Lower lobe of right lung (tissue), 2 donors: ENCODE data around the gene ANKHD1. TPM values are rescaled to one million over a fixed set of nuclear protein-coding genes. Genes with fewer than 3 reads are reported as not detected.

ENCODE experiments used
- ATAC-seq, 2 donors: fragments of 200-7000 bp; cut with Tn5 transposase; one replicate each; pipeline ENCODE4 v1.9.1; 2020 to 2022; ENCODE audit warnings: mild to moderate bottlenecking in 2 of 2, moderate library complexity in 2 of 2
- DNase-seq: peaks from one replicate; pipeline ENCODE4 v3.0.0-alpha.2; 2020
- H3K27ac ChIP-seq: fragments of 200-600 bp; one replicate; pipeline ENCODE4 v1.8.0; 2022
- H3K27me3 ChIP-seq: fragments of 200-600 bp; one replicate; pipeline ENCODE4 v1.8.0; 2022; ENCODE audit warnings: low read depth
- H3K36me3 ChIP-seq: fragments of 200-600 bp; one replicate; pipeline ENCODE4 v1.8.0; 2022; ENCODE audit warnings: mild to moderate bottlenecking
- H3K4me1 ChIP-seq: fragments of 200-600 bp; one replicate; pipeline ENCODE4 v1.8.0; 2022
- H3K4me3 ChIP-seq: fragments of 200-600 bp; one replicate; pipeline ENCODE4 v1.8.0; 2022; ENCODE audit warnings: mild to moderate bottlenecking
- H3K9me3 ChIP-seq: fragments of 200-600 bp; one replicate; pipeline ENCODE4 v1.8.0; 2022
- CTCF ChIP-seq: fragments of 200-600 bp; IDR thresholded peaks from one replicate; pipeline ENCODE4 v1.8.0; 2022; ENCODE audit warnings: antibody characterized with exemption, mild to moderate bottlenecking
- intact Hi-C: fragments of 100-400 bp; cut with DNase I; formaldehyde crosslinking; loops from one replicate; pipeline ENCODE4 v1.11.0; 2022
- total RNA-seq: library from RNA; stranded (reverse); fragmentation: NEBNext Ultra II Directional; extraction: Animal tissue kit (Norgen Biotek cat#: 25700); gene quantifications from one replicate; pipeline ENCODE4 v1.2.1, GENCODE V29; 2021
- donor health status: DM: no; HTN: yes; CAD: no; lungs with severe emphysema.

The ANKHD1 gene
- total RNA-seq, 1 donor from 2014 or later, result 133 TPM

GRCh38 chr5:140569197-140569596, 167.6 kb downstream of the ANKHD1 start:
- Histone ChIP-seq H3K27me3 (no peaks in the 10 kb centered on the region), H3K4me3 (no peak overlapping the region), H3K4me1 (peaks cover 62% of the 10 kb centered on the region), H3K9me3 (no peaks in the 10 kb centered on the region), H3K36me3 (peaks cover 35% of the 10 kb centered on the region), H3K27ac (peak overlapping the region; percentile 72)
- ATAC-seq, result no peak
- no peak for DNase-seq
- intact Hi-C loops, result loop anchor here (10.0 kb wide), 1 partner anchor 66 kb away; the partner anchor contains the start of genes CD14 and TMCO6
- no peak for TF ChIP-seq CTCF

- TF ChIP-seq CTCF, result no peak
- no peak for DNase-seq
- Histone ChIP-seq H3K9me3 (no peaks in the 10 kb centered on the region), H3K27ac (peak overlapping the region; percentile 72), H3K4me3 (no peak overlapping the region), H3K27me3 (no peaks in the 10 kb centered on the region), H3K4me1 (peaks cover 70% of the 10 kb centered on the region), H3K36me3 (peaks cover 35% of the 10 kb centered on the region)
- intact Hi-C loops, result no loop called here
- no peak for ATAC-seq
These were observed 168.4 kb downstream of the ANKHD1 start for GRCh38 chr5:140570058-140570457.

GRCh38 chr5:140570488-140570887, 168.9 kb downstream of the ANKHD1 start:
- Histone ChIP-seq H3K36me3 (peaks cover 35% of the 10 kb centered on the region), H3K27ac (peak overlapping the region; percentile 72), H3K9me3 (no peaks in the 10 kb centered on the region), H3K4me1 (peaks cover 70% of the 10 kb centered on the region), H3K4me3 (no peak overlapping the region), H3K27me3 (no peaks in the 10 kb centered on the region)
- ATAC-seq (no peak), DNase-seq (no peak)
- no peak for TF ChIP-seq CTCF
- intact Hi-C loops, result no loop called here

- ATAC-seq, result peak; percentile 17 to 46
- DNase-seq, result no peak
- Histone ChIP-seq H3K36me3 (peaks cover 30% of the 10 kb centered on the region), H3K27me3 (no peaks in the 10 kb centered on the region), H3K4me1 (peaks cover 70% of the 10 kb centered on the region), H3K4me3 (no peak overlapping the region), H3K9me3 (no peaks in the 10 kb centered on the region), H3K27ac (peak overlapping the region; percentile 72)
- TF ChIP-seq CTCF, result no peak
- intact Hi-C loops, result no loop called here
These were observed 169.5 kb downstream of the ANKHD1 start for GRCh38 chr5:140571105-140571504.

- TF ChIP-seq CTCF, result no peak
- Histone ChIP-seq H3K36me3 (peaks cover 7% of the 10 kb centered on the region), H3K27ac (peak overlapping the region; percentile 3), H3K4me3 (no peak overlapping the region), H3K4me1 (peaks cover 55% of the 10 kb centered on the region), H3K9me3 (no peaks in the 10 kb centered on the region), H3K27me3 (no peaks in the 10 kb centered on the region)
- DNase-seq (no peak), ATAC-seq (no peak)
- intact Hi-C loops, result no loop called here
These were observed 172.1 kb downstream of the ANKHD1 start for GRCh38 chr5:140573683-140574082.

GRCh38 chr5:140574165-140574564, 172.5 kb downstream of the ANKHD1 start:
- H3K27ac ChIP-seq, result no peak overlapping the region
- intact Hi-C loops, result no loop called here
- no peaks in the 10 kb centered on the region for H3K27me3 ChIP-seq
- no peak for TF ChIP-seq CTCF
- H3K9me3 ChIP-seq, result no peaks in the 10 kb centered on the region
- DNase-seq (no peak), ATAC-seq (peak; percentile 50 to 58)
- H3K36me3 ChIP-seq, result peaks cover 7% of the 10 kb centered on the region
- H3K4me1 ChIP-seq, result peaks cover 51% of the 10 kb centered on the region
- H3K4me3 ChIP-seq, result no peak overlapping the region
